SKM-1 (cell line): ENCODE data around the gene CCDC187.

Experiments used
- DNase-seq: peaks from one replicate; lab custom pipeline; 2025; ENCODE audit not compliant: unreplicated experiment; lab: John Stamatoyannopoulos, UW

Gene CCDC187

DNA sequence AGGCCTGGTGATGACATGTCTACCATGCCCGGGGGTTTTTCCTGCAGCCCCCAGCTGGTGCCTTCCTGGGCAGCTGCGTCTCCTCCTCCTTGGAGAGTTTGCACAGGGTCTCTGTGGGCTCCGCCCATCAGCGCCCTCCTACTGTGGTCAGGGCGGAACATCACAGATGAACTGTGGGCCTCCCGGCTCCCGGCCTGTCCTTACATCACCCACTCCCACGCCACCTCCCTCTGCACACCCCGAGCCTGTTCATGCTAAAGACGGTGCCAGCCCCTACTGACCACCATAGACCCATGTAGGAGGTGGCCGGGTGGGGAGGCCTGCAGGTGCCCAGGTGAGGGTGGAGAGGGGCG is 36.0 kb upstream of the CCDC187 start:
- DNase-seq: no peak

DNA sequence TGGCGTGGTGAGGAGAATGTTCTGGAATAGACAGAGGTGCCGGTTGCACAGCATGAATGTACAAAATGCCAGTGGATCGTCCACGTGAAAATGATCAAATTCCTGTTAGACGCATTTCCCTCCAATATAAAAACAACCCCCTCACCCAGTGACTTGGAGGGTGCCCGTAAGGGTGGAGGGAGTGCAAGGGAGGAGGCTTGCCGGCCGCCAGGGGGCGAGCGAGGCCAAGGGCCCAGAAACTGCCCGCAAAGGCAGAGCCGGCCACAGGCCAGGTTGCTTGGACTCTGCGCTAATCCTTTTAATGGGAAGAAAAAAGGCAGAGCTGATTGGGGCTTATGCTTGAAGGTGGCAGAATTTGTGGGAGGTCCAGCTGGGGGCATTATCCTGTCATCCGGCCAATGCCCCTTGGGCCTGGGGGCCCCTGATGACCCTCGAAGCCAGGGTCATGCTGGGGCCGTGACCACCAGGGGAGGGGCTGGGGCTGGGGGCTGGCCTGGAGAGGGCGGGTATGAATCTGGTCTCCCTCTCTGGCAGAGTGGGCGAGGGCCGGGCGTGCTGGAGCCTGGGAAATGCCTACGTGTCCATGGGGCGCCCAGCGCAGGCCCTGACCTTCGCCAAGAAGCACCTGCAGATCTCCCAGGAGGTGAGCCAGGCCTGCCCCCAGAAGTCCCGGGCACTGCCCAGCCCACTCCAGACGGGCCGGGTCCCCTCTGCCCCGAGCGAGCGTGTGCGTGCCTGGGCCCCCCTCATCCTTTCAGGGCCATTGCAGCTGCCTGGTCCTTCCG is 35.5 kb upstream of the CCDC187 start:
- peak; percentile 58 for DNase-seq

- DNase-seq: no peak
These were observed 34.6 kb upstream of the CCDC187 start for GRCh38 chr9:136338511-136338910.

DNA sequence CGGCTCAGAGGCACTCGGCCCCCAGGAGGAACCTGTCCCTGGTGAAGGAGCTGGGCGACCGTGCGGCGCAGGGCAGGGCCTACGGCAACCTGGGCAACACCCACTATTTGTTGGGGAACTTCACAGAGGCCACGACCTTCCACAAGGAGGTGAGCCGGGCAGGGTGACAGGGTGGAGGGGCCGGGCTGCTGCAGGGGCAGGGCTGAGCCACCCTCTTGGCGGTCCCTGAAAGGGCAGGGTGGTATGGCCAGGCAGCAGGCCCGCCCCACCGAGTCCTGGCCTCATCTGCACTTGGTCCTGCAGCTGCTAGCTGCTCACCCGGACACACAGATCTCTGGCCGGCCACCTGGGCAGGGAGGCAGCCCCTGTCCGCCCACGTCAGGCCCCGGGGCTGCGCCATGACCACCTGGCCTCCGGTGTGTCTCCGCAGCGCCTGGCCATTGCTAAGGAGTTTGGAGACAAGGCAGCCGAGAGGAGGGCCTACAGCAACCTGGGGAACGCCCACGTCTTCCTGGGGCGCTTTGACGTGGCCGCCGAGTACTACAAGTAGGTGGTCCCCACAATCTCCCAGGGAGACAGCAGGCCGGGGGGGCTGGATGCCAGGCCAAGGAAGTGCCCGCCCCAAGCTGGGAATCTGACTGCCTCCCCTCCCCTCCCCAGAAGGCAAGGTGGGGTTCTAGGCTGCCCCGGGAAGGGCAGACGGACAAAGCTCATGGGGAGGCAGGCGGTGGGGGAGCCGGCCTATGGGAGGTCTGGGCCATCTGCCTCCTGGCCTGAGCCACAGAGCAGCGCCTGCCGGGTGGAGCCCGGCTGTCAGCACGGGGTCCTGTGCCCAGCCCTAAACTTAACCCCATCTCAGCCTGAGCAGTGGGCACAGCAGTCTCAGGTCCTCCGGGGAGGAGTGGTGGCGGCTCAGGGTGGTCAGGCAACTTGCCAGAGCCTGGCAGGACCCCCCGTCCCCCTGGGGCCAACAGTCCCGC is 33.8 kb upstream of the CCDC187 start:
- no peak for DNase-seq

GRCh38 chr9:136336881-136337280 is 33.0 kb upstream of the CCDC187 start:
- DNase-seq: no peak

DNA sequence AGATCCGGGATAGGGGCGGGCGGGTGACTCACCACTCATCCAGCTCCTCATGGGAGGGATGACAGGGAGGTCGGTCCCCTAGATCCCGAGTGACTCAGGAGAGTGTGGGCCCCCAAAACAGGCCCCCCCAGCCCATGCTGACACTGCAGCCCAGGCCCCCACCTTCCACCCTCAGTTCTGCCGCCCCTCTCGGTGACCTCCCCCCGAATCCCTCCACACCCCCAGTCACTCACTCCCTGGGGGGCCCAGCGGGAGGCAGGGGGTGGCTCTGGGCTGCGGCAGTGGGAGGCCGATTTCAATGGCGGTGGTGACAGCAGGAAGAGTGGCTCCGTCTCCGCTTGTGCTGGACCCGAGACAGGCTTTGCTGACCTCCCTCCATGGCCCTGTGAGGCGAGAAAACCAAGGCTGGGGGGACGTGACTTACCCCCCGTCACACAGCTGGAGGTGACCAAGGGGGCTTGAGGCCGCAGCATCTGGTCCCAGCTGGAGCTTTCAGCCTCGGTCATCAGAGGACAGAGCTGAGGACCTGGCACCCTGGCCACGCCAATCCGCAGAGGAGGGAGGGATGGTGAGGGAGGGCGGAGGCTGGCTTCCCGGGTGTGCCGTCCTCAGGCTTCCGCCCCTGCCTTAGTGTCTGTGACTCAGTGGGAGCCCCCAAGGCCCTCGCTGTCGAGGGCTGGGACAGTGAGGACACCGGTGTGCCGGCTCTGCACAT is 32.4 kb upstream of the CCDC187 start:
- DNase-seq: no peak

DNA sequence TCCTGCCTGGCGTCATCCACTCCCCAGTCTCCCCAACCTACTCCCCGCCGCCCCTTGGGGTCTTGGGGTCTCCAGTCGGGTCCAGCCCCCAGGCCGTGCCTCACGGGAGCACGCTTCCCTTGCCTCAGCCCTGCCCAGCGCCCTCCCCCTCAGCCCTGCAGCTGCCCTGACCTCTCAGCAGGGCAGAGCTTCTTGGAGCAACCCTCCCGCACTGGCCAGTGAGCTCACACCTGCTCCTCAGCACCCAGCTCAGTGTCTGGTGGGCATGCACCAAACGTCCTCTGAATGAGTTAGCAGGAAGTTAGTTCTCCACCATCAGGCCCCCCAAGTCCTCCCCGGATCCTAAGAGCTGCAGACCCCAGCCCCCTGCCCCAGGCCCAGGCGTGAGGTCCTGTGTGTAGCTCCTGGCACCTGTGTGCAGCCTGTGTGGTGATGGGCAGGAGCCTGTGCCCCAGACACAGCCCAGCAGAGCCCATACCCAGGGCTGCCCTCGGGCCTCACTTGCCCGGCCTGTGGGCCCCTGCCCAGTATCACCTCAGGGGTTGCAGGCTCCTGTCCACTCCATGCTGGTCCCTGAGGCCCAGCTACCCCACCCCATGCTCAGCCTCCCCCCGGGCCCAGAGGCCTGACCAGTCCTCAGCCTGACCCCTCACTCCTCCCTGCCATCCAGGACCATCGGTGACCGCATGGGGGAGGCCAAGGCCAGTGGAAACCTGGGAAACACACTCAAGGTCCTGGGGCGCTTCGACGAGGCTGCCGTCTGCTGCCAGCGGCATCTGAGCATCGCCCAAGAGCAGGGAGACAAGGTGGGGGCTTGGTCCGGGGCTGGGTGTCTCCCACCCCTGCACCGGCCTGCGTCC is 31.6 kb upstream of the CCDC187 start:
- no peak for DNase-seq

DNA sequence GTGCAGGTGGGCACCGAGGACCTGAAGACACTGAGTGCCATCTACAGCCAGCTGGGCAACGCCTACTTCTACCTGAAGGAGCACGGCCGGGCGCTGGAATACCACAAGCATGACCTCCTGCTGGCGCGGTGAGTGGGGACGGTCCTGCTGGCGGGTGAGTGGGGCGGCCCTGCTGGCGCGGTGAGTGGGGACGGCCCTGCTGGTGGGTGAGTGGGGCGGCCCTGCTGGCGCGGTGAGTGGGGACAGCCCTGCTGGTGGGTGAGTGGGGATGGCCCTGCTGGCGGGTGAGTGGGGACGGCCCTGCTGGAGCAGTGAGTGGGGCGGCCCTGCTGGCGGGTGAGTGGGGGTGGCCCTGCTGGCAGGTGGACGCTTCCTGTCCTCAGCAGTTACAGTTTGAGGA is 30.6 kb upstream of the CCDC187 start:
- DNase-seq: no peak

- DNase-seq: no peak
These were observed 29.6 kb upstream of the CCDC187 start for GRCh38 chr9:136333486-136333885.

GRCh38 chr9:136333045-136333444 is 29.2 kb upstream of the CCDC187 start:
- no peak for DNase-seq

GRCh38 chr9:136332482-136332983 is 28.6 kb upstream of the CCDC187 start:
- no peak for DNase-seq

DNA sequence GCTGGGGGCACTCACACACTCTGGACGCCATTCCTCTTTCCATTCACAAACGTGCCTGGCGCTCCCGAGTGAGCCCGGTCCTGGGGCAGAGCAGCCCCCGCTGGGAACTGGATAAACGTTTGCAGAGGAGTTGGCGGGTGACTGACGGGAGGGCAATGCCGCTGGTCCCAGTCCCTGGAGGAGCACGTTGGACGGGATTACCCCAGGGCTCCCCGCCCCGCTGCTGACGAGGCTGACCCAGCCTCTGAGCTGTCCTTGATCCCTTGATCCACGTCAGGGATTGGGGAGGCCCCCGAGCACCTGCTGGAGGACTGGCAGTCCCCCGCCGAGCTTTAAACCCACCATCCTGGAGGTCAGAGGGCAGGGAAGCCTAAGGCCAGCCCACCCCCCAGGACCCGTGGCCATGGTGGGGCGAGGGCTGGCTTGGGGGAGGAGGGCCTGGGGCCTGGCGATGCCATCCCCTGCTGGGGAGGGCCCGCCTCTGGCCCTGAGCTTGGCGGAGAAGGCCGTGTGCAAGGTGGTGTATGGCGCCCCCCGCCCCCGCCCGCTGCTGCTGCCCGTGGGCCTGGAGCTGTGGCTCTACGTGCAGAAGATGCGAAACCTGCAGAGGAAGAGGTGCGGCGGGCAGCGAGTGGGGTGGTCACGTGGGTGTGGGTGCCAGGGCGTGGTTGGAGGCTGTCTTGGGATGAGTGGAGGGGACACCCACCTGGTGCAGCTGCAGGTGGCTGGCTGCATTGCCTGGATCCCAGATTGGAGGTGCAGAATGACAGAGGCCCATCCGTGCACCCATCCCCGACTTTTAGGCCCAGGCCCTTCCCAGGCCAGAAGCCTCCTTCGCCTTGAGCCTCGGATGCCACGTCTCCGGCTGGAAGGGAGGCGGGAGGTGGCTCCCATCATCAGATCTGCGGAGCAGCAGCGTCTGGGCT is 27.9 kb upstream of the CCDC187 start:
- DNase-seq: no peak

- no peak for DNase-seq
These were observed 27.1 kb upstream of the CCDC187 start for GRCh38 chr9:136331030-136331429.

DNA sequence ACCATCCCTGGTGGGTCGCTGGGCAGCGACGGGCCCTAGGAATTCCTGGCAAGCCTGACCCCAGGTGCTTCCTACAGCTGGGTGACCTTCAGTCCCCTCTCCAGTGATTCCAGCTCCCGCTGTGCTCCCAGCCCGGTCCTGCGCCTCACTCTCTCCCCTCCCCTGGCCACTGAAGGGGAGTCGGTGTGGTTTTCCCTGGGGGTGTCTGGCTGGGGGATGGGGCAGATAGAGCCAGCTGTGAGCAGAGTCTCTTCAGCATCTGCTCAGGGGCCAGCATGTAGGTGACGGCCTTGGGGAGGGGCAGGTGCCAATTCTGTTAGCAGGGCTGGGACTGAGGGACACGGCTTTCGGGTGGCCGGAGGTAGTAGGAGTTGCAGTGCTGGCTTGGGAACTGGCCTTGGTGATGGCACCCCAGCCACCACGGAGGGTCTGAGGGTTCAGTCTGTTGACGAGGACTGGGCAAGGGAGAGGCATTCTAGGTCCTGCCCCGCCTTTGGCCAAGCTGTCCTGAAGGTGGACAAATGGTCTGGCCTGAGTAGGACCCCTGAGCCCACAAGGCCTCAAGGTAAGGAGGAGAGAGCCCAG is 26.6 kb upstream of the CCDC187 start:
- DNase-seq: no peak

- no peak for DNase-seq
These were observed 25.9 kb upstream of the CCDC187 start for GRCh38 chr9:136329636-136330405.

DNA sequence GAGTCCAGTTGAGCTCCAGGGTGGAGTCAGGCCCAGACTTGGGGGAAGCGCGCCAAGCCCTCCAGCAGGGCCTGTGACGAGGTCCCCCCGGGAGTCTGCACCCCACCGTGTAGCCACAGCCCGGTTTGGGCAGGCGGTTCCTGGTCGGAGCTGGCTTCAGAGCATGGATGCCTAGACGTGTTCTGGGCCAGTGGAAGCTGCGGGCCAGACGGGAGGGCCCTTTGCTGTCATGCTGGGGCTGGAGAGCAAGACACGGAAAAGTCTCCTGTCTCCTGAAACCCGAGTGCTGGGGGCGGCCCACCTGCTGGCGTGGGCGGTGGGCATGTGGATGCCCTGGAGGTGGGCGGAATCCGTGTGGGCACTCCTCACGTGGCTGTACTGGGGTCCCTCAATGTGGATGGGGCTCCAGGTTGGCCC is 25.3 kb upstream of the CCDC187 start:
- DNase-seq: no peak

GRCh38 chr9:136328622-136329041 is 24.7 kb upstream of the CCDC187 start:
- DNase-seq: no peak

DNA sequence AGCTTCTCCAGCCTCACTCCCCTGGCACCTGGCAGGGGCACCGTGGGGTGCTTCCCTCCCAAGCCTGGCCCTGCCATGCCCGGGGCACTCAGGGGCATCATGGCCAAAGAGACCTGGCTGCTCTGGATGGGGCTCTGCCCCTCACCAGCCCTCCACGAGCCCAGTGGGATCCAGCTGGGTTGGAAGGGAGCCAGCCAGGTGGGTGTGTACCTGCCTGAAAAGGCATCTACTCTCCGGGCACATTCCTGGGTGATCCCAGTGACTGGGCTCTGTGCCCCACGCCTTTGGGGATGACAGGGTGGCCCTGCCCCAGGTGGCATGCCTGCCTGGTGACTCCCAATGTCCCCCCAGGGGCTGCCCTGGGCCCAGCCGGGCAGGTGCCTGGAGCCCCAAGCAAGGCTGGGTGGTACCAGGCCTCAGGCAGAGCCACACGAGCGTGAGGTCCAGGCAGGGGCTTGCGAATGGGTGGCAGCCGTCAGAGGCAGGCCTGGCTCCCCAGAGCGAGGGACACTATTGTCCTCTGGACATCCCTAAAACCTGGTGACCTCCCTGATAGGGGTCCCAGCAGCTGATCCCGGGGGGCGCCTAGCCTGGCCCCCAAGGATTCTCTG is 24.2 kb upstream of the CCDC187 start:
- DNase-seq: no peak
